ENCODE results near the gene TEN1. TPM values are rescaled to one million over a fixed set of nuclear protein-coding genes. Genes with fewer than 3 reads are reported as not detected.

The TEN1 gene
- total RNA-seq, 1 experiment from 2014 or later, result 58.3 TPM

GRCh38 chr17:76022973-76023899, 44.2 kb downstream of the TEN1 start:
- ChIA-PET POLR2A (ENCODE audit: unreplicated experiment) (no interaction called here), CTCF (no interaction called here)
- H3K9me3 ChIP-seq (ENCODE audit: low read length), result no peaks in the 10 kb centered on the region
- H3K27ac ChIP-seq (ENCODE audit: low read length), result no peak overlapping the region
- TF ChIP-seq EZH2 (IDR thresholded peaks at IDR 0.05; ENCODE audit: low read length, unreplicated experiment) (no peak), CTCF (conservative IDR thresholded peaks at IDR 0.05; ENCODE audit: low read depth, low read length) (no peak), EZH2phosphoT487 (IDR thresholded peaks at IDR 0.05; ENCODE audit: borderline replicate concordance, low read length) (no peak)
- intact Hi-C loops (cut with micrococcal nuclease), result no loop called here
- H3F3A ChIP-seq (ENCODE audit: low read length, unreplicated experiment), result no peaks in the 10 kb centered on the region
- no peaks in the 10 kb centered on the region for H3K9me2 ChIP-seq (replicated peaks; ENCODE audit: low read length)
- H4K20me1 ChIP-seq (ENCODE audit: low read length), result 0 out of 2 replicates have a peak, but pooled peaks cover 3% of the 10 kb centered on the region
- BruUV-seq (replicated peaks), result no TSS peak
- peaks cover 9% of the 10 kb centered on the region; the same call in 1 of the 2 replicates for H3K36me3 ChIP-seq (ENCODE audit: low read depth, low read length)
- DNase-seq, result no peak
- no peak for ATAC-seq
- H3K4me1 ChIP-seq (ENCODE audit: insufficient read depth, low read length), result peaks cover 21% of the 10 kb centered on the region
- H3K27me3 ChIP-seq (ENCODE audit: low read length), result no peaks in the 10 kb centered on the region
- H2AFZ ChIP-seq (ENCODE audit: low read length), result no peak overlapping the region
- peaks cover 32% of the 10 kb centered on the region for H3K79me2 ChIP-seq (ENCODE audit: low read length)
- no peak overlapping the region for H3K9ac ChIP-seq (ENCODE audit: low read length)
- no peak overlapping the region for H3K4me3 ChIP-seq (ENCODE audit: low read length)
- no peak overlapping the region for H3K4me2 ChIP-seq (ENCODE audit: low read length)

DNA sequence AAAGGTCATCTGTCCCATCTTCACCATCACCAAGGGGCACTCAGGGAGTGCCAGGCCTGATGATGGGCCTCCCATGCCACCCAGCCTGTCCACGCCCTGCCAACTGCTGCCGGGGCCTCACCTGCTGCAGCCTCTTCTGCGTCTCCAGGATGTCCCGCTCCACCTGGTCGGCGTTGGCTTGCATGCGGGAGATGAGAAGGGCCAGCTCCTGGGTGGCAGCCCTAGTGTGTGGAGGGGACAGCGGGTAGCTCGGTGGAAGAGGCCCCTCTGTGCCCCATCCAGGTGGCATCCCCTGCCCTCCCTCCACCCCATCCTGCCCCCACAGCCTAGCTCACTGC, 44.8 kb downstream of the TEN1 start:
- H2AFZ ChIP-seq (ENCODE audit: low read length), result no peak overlapping the region
- no peak overlapping the region for H3K4me2 ChIP-seq (ENCODE audit: low read length)
- TF ChIP-seq CTCF (conservative IDR thresholded peaks at IDR 0.05; ENCODE audit: low read depth, low read length), result no peak
- TF ChIP-seq EZH2 (IDR thresholded peaks at IDR 0.05; ENCODE audit: low read length, unreplicated experiment), result no peak
- TF ChIP-seq EZH2phosphoT487 (IDR thresholded peaks at IDR 0.05; ENCODE audit: borderline replicate concordance, low read length), result no peak
- no peaks in the 10 kb centered on the region for H3K9me2 ChIP-seq (replicated peaks; ENCODE audit: low read length)
- peaks cover 7% of the 10 kb centered on the region; the same call in 1 of the 2 replicates for H3K36me3 ChIP-seq (ENCODE audit: low read depth, low read length)
- H3K79me2 ChIP-seq (ENCODE audit: low read length), result peaks cover 32% of the 10 kb centered on the region
- BruUV-seq (replicated peaks), result no TSS peak
- intact Hi-C loops (cut with micrococcal nuclease), result no loop called here
- 0 out of 2 replicates have a peak, but pooled peaks cover 3% of the 10 kb centered on the region for H4K20me1 ChIP-seq (ENCODE audit: low read length)
- no peak overlapping the region for H3K27ac ChIP-seq (ENCODE audit: low read length)
- ATAC-seq (no peak), DNase-seq (no peak)
- no peaks in the 10 kb centered on the region for H3K27me3 ChIP-seq (ENCODE audit: low read length)
- no peaks in the 10 kb centered on the region for H3F3A ChIP-seq (ENCODE audit: low read length, unreplicated experiment)
- peaks cover 21% of the 10 kb centered on the region for H3K4me1 ChIP-seq (ENCODE audit: insufficient read depth, low read length)
- H3K9me3 ChIP-seq (ENCODE audit: low read length), result no peaks in the 10 kb centered on the region
- ChIA-PET POLR2A (ENCODE audit: unreplicated experiment) (no interaction called here), CTCF (no interaction called here)
- H3K4me3 ChIP-seq (ENCODE audit: low read length), result no peak overlapping the region
- H3K9ac ChIP-seq (ENCODE audit: low read length), result no peak overlapping the region

DNA sequence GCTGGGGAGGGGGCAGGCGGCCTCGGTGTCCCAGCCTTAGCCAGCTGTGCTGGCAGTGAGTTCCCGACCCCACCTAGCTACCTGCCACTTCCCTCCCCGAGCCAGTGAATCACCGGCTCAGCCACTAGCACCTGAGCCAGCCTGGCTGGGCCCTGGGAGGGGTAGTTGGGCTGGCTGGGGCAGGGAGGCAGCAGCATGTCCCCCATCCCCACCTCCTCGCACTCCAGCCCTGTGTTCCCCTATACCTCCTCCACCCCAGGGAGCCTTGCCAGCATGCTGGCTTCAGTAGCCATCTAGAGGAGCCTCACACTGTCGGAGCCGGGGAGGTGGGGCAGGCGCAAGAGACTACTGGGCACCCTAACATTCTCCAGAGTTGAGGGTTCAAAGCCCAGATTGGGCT, 45.3 kb downstream of the TEN1 start:
- DNase-seq (no peak), ATAC-seq (no peak)
- BruUV-seq (replicated peaks), result no TSS peak
- Histone ChIP-seq H2AFZ (ENCODE audit: low read length) (no peak overlapping the region), H3K4me3 (ENCODE audit: low read length) (no peak overlapping the region), H3K79me2 (ENCODE audit: low read length) (peaks cover 32% of the 10 kb centered on the region), H3K27me3 (ENCODE audit: low read length) (no peaks in the 10 kb centered on the region), H3K4me2 (ENCODE audit: low read length) (no peak overlapping the region), H3K9me2 (replicated peaks; ENCODE audit: low read length) (no peaks in the 10 kb centered on the region), H3K27ac (ENCODE audit: low read length) (no peak overlapping the region), H3K36me3 (ENCODE audit: low read depth, low read length) (peaks cover 7% of the 10 kb centered on the region; the same call in 1 of the 2 replicates), H4K20me1 (ENCODE audit: low read length) (0 out of 2 replicates have a peak, but pooled peaks cover 3% of the 10 kb centered on the region), H3F3A (ENCODE audit: low read length, unreplicated experiment) (no peaks in the 10 kb centered on the region), H3K4me1 (ENCODE audit: insufficient read depth, low read length) (peaks cover 21% of the 10 kb centered on the region), H3K9ac (ENCODE audit: low read length) (no peak overlapping the region), H3K9me3 (ENCODE audit: low read length) (no peaks in the 10 kb centered on the region)
- ChIA-PET CTCF (no interaction called here), POLR2A (ENCODE audit: unreplicated experiment) (no interaction called here)
- intact Hi-C loops (cut with micrococcal nuclease), result no loop called here
- TF ChIP-seq EZH2phosphoT487 (IDR thresholded peaks at IDR 0.05; ENCODE audit: borderline replicate concordance, low read length), result no peak
- no peak for TF ChIP-seq EZH2 (IDR thresholded peaks at IDR 0.05; ENCODE audit: low read length, unreplicated experiment)
- TF ChIP-seq CTCF (conservative IDR thresholded peaks at IDR 0.05; ENCODE audit: low read depth, low read length), result no peak
